Parietal lobe (tissue), 1 donor: ENCODE measurements around the gene RPUSD3. TPM values are rescaled to one million over a fixed set of nuclear protein-coding genes. Genes with fewer than 3 reads are reported as not detected.

Source experiments
- total RNA-seq: library from RNA; depleted of rRNA; stranded (reverse); fragments of >200 nt; gene quantifications from one replicate; pipeline ENCODE4 v1.2.3, GENCODE V29; 2014

The RPUSD3 gene
- 35.1 TPM for total RNA-seq

DNA sequence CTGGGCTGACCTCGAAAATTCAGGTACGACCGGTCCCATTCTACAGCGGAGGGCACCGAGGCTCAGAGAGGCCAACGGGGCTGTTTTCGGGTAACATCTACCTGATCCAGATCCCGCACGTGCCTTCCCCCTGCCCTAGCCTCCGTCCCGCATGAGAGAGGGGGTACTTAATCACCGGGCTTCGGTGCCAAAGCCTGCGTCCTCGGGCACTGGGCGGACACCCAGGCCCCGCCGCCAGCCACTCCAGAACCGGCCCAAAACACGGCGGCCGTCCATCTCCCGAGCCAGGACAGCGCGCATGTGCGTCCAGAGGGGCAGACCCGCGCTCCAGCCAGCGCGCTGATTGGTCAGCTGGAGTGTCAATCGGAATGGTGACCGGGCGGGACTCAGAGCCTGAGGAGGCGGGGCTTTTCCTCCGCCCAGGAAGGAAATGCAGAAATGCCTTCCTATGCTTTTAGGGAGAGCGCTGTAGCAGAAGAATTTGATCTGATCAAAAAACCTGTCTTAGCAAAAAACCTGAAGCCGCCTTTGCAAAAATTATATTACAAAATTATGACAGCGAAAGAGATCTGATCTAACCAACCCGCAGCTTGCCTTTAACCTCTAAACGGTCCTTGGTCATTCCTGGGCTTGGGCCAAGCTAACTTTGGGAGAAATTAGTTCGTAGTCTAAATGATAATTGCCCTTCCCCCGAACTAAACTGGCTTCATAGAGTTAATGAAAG lies at the start of gene RPUSD3:
Gene RPUSD3, minus strand, starts transcription at position 294 of the 724 bp plus-strand sequence. Its CDS starts 18 bp downstream, at position 276.

DNA sequence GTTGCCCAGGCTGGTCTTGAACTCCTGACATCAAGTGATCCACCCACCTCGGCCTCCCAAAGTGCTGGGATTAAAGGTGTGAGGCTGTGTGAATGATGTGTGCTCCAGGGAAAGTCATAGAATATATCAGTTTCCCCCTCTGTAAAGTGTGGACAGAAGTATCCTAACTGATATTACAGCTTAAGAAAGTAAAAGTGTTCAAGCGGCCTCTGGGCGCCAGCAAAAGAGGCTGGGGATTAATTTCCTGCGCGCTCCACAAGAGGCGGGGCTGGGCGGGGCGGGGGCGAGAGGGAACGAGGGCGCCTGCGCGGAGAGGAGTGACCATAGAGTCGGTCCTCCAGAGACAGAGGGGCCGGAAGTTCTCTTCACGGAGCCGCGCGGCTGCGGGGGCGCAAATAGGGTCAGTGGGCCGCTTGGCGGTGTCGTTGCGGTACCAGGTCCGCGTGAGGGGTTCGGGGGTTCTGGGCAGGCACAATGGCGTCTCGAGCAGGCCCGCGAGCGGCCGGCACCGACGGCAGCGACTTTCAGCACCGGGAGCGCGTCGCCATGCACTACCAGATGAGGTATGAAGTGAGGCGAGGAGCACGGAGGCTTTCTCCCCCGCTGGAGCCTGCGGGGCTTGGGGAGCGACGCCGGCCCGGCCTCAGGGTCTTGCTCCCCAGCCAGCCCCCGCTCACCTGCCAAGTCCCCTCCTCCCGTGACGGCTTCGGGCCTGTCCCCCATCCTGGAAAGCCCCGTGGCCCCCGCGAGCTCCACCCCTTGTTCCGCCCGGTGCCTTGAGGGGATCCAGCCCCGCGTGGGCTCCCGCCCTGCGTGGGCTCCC lies 46.7 kb upstream of the RPUSD3 start, which contains the start of gene JAGN1:
Gene JAGN1, plus strand, starts transcription at position 362 of the 823 bp plus-strand sequence. Its CDS starts 113 bp downstream, at position 475.

GRCh38 chr3:9879830-9880549 lies 36.2 kb upstream of the RPUSD3 start, which contains the start of gene CIDEC:
Gene CIDEC, minus strand, starts transcription at chr3:9880253. Its CDS starts 1,767 bp downstream, at chr3:9878486.

DNA sequence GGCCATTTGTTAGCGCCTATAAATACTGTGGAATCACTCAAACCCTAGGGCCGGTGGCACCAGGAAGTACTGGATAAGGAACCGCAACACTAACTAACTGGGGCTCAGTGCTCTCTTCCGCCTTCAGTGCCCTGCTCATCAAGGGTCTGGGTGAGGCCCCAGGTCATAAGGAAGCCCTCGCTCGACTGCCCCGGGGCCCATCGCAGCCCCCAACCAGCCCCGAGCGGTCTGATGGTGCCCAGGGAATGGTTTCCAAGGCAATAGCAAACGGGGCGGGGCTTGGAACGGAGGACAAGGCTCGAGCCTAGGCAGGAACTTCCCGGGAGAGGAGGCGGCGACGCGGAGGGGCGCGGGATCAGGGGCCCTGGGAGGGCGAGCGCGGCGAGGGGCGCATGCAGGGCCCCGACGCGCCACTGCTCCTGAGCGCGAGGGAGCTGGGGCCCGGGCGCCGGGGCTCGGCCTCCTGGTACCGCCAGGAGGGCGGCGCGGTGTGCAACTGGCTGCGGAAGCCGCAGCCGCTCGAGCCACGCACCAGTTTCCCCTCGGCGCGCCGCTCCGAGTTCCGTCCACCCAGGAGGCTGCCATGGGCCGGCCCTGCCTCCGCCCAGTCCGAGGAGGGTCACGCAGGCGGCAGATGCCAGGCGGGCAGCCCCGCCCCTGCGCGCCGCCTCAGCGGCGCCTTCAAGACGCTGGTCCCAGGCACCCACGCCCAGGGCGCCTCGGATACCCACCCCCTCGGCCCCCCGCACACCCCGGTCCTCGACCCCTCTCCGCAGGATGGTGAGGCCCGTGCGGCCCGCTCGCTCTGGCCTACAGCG lies 34.0 kb downstream of the RPUSD3 start, which contains the start of gene TTLL3:
Gene TTLL3, plus strand, starts transcription at position 648 of the 818 bp plus-strand sequence. CDS start 400 bp downstream, outside the sequence.

DNA sequence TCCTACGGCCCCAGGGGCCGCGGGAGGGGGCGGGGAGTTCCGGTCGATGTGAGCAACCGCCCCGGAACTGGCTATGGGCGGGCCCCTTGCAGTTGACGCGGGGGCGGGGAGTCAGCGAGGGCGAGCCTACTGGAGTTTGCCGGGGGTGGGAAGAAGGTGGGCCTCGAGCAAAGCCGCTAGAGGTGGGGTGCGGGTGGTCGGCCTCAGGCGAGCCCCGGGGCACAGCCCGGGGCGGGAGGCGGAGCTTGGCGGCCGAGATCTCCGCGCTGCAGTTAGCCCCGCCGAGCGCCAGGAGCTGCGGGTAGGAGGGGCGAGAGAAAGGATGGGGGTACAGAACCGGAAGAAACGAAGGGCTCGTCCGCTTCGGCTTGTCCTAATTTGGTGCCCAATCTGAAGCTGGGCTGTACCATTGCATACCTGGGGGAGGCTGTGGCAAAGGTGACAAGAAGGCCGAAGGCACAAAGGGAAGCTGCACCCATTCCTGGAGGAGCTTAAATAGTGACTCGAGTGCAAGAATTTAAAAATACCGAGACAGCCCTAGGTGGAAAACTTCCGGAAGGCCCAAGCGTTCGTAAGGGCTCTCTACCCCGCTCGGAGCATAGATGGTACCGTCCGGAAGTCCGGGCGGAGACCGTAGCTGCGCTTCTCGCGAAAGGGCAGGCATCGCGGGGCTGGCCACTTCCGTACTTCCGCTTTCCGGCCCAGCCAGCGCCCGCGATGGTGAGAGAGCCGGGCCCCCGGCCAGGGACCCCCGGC lies 51.2 kb downstream of the RPUSD3 start, which contains the start of the genes ARPC4 and TADA3:
Gene ARPC4, plus strand, starts transcription at position 678 of the 756 bp plus-strand sequence. Its CDS starts 40 bp downstream, at position 718.
Gene TADA3, minus strand, starts transcription at position 69 of the 756 bp plus-strand sequence. CDS start 1,007 bp downstream, outside the sequence.

Other genes with a start within 250 kb of the RPUSD3 start
- gene MTMR14, start 194.5 kb downstream of the RPUSD3 start, total RNA-seq: 23.5 TPM
- 0.31 TPM for gene CPNE9, start 140.2 kb downstream of the RPUSD3 start, total RNA-seq
- gene BRPF1, start 112.3 kb downstream of the RPUSD3 start, total RNA-seq: 23.5 TPM
- gene OGG1, start 94.1 kb downstream of the RPUSD3 start, total RNA-seq: 113 TPM
- gene CAMK1, start 74.1 kb downstream of the RPUSD3 start, total RNA-seq: 38.5 TPM
- gene TADA3, start 51.5 kb downstream of the RPUSD3 start, total RNA-seq: 35.7 TPM
- gene ARPC4, start 50.9 kb downstream of the RPUSD3 start, total RNA-seq: 117 TPM
- gene TTLL3, start 33.7 kb downstream of the RPUSD3 start, total RNA-seq: 60.1 TPM
- not detected for gene CIDEC, start 36.2 kb upstream of the RPUSD3 start, total RNA-seq
- gene JAGN1, start 46.6 kb upstream of the RPUSD3 start, total RNA-seq: 14.4 TPM
- 0.31 TPM for gene IL17RE, start 58.8 kb upstream of the RPUSD3 start, total RNA-seq
- 6.6 TPM for gene IL17RC, start 73.1 kb upstream of the RPUSD3 start, total RNA-seq
- gene CRELD1, start 89.8 kb upstream of the RPUSD3 start, total RNA-seq: 31.0 TPM
- 4.1 TPM for gene PRRT3, start 108.4 kb upstream of the RPUSD3 start, total RNA-seq
- gene EMC3, start 142.8 kb upstream of the RPUSD3 start, total RNA-seq: 26.6 TPM
- gene FANCD2, start 182.4 kb upstream of the RPUSD3 start, total RNA-seq: 7.8 TPM